Uterus (tissue), 2 donors: ENCODE results near the gene GALNT2.

Experiments
- POLR2A ChIP-seq, 2 donors: fragments of 450-650 bp; IDR thresholded peaks; one replicate each; pipeline ENCODE4 v1.6.1; 2016; ENCODE audit warnings: antibody characterized with exemption in 2 of 2, mild to moderate bottlenecking in 1 of 2, moderate library complexity in 1 of 2
- TF ChIP-seq, protein P1 (sequence below), 4 experiments: fragments of 200-600 bp in 2 of 4; fragments of 450-650 bp in 2 of 4; sonication (generic) in 2 of 4; IDR thresholded peaks; one replicate each; pipeline ENCODE4 v1.5.1; 2016 to 2019; ENCODE audit warnings: antibody characterized with exemption in 4 of 4, mild to moderate bottlenecking in 2 of 4, moderate library complexity in 1 of 4

DNA sequence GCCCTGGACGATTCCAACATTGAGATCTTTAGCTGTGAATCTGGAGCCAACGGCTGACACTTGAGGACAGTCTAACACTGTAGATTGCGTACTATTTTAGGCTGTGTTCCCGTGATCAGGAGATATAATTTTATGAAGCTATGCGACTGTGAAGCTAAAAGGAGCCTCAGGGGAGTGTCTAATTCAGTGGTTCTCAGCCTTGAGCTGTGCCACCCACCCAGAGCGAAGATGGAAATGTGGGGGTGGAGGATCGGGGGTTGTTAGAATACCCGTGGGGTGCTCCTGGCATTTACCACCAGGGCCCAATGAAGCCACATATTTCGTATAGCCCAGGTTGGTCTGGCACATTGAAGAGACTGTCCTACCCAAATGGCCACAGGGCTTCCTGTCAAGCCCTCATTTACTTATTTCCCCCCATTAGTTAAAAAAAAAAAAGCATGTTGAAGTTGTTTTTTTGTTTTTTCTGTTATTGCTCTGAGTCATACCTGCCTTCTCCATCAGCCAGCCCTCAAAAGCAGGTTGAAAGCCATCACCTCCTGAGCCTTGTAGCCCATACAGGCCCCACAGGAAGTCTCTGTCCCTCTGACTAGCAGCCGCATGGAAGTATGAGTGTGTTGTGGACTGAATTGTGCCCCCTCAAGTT lies 141.7 kb downstream of the GALNT2 start:
- TF ChIP-seq, protein P1, sequence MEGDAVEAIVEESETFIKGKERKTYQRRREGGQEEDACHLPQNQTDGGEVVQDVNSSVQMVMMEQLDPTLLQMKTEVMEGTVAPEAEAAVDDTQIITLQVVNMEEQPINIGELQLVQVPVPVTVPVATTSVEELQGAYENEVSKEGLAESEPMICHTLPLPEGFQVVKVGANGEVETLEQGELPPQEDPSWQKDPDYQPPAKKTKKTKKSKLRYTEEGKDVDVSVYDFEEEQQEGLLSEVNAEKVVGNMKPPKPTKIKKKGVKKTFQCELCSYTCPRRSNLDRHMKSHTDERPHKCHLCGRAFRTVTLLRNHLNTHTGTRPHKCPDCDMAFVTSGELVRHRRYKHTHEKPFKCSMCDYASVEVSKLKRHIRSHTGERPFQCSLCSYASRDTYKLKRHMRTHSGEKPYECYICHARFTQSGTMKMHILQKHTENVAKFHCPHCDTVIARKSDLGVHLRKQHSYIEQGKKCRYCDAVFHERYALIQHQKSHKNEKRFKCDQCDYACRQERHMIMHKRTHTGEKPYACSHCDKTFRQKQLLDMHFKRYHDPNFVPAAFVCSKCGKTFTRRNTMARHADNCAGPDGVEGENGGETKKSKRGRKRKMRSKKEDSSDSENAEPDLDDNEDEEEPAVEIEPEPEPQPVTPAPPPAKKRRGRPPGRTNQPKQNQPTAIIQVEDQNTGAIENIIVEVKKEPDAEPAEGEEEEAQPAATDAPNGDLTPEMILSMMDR (IDR thresholded peaks at IDR 0.05): no peak
- no peak for TF ChIP-seq POLR2A (IDR thresholded peaks at IDR 0.05)
